Measurements from ENCODE around the gene TTF2.

TTF2 gene

GRCh38 chr1:117038236-117038635 is 21.9 kb upstream of the TTF2 start:
- no peak for DNase-seq (ENCODE audit: low read depth)
- H3K4me3 ChIP-seq (ENCODE audit: low read depth, low read length): no peak overlapping the region

- no peak for DNase-seq (ENCODE audit: low read depth)
- H3K4me3 ChIP-seq (ENCODE audit: low read depth, low read length): no peak overlapping the region
Observed at GRCh38 chr1:117044217-117044616, 15.9 kb upstream of the TTF2 start.

- peak; percentile 71 for DNase-seq (ENCODE audit: low read depth)
- no peak overlapping the region for H3K4me3 ChIP-seq (ENCODE audit: low read depth, low read length)
Observed at GRCh38 chr1:117045644-117046043, 14.5 kb upstream of the TTF2 start.

GRCh38 chr1:117046781-117047180 is 13.3 kb upstream of the TTF2 start:
- no peak overlapping the region for H3K4me3 ChIP-seq (ENCODE audit: low read depth, low read length)
- DNase-seq (ENCODE audit: low read depth): no peak

- no peak overlapping the region for H3K4me3 ChIP-seq (ENCODE audit: low read depth, low read length)
- no peak for DNase-seq (ENCODE audit: low read depth)
Observed at GRCh38 chr1:117047271-117047670, 12.9 kb upstream of the TTF2 start.

GRCh38 chr1:117049857-117050256 is 10.3 kb upstream of the TTF2 start:
- H3K4me3 ChIP-seq (ENCODE audit: low read depth, low read length): no peak overlapping the region

GRCh38 chr1:117051224-117052064 is 8.7 kb upstream of the TTF2 start:
- no peak for DNase-seq (ENCODE audit: low read depth)
- no peak overlapping the region for H3K4me3 ChIP-seq (ENCODE audit: low read depth, low read length)

More at GRCh38 chr1:117049857-117050256, 10.3 kb upstream of the TTF2 start:
- no peak for DNase-seq (ENCODE audit: low read depth)

GRCh38 chr1:117054068-117054467 is 6.1 kb upstream of the TTF2 start:
- H3K4me3 ChIP-seq (ENCODE audit: low read depth, low read length): no peak overlapping the region
- DNase-seq (ENCODE audit: low read depth): no peak

GRCh38 chr1:117058810-117059209 is 1.3 kb upstream of the TTF2 start:
- DNase-seq (ENCODE audit: low read depth): no peak
- no peak overlapping the region for H3K4me3 ChIP-seq (ENCODE audit: low read depth, low read length)

GRCh38 chr1:117059334-117059677 is 820 bp upstream of the TTF2 start:
- DNase-seq (ENCODE audit: low read depth): no peak
- H3K4me3 ChIP-seq (ENCODE audit: low read depth, low read length): peak overlapping the region; percentile 73

GRCh38 chr1:117060441-117061317 is 553 bp downstream of the TTF2 start:
- no peak for DNase-seq (ENCODE audit: low read depth)
- H3K4me3 ChIP-seq (ENCODE audit: low read depth, low read length): peak overlapping the region; percentile 73

- no peak overlapping the region for H3K4me3 ChIP-seq (ENCODE audit: low read depth, low read length)
- DNase-seq (ENCODE audit: low read depth): peak; percentile 36
Observed at GRCh38 chr1:117061986-117062415, 1.9 kb downstream of the TTF2 start.

- no peak for DNase-seq (ENCODE audit: low read depth)
Observed at GRCh38 chr1:117066367-117066766, 6.2 kb downstream of the TTF2 start.

GRCh38 chr1:117067533-117068370 is 7.6 kb downstream of the TTF2 start:
- DNase-seq (ENCODE audit: low read depth): no peak
- H3K4me3 ChIP-seq (ENCODE audit: low read depth, low read length): no peak overlapping the region

More at GRCh38 chr1:117066367-117066766, 6.2 kb downstream of the TTF2 start:
- H3K4me3 ChIP-seq (ENCODE audit: low read depth, low read length): no peak overlapping the region

GRCh38 chr1:117068580-117068979 is 8.5 kb downstream of the TTF2 start:
- no peak overlapping the region for H3K4me3 ChIP-seq (ENCODE audit: low read depth, low read length)
- no peak for DNase-seq (ENCODE audit: low read depth)

GRCh38 chr1:117069220-117069844 is 9.2 kb downstream of the TTF2 start:
- H3K4me3 ChIP-seq (ENCODE audit: low read depth, low read length): no peak overlapping the region
- DNase-seq (ENCODE audit: low read depth): no peak

GRCh38 chr1:117070124-117070523 is 10.0 kb downstream of the TTF2 start:
- no peak for DNase-seq (ENCODE audit: low read depth)
- H3K4me3 ChIP-seq (ENCODE audit: low read depth, low read length): no peak overlapping the region

- no peak overlapping the region for H3K4me3 ChIP-seq (ENCODE audit: low read depth, low read length)
- DNase-seq (ENCODE audit: low read depth): no peak
Observed at GRCh38 chr1:117076648-117077047, 16.5 kb downstream of the TTF2 start.

GRCh38 chr1:117077267-117077666 is 17.1 kb downstream of the TTF2 start:
- no peak overlapping the region for H3K4me3 ChIP-seq (ENCODE audit: low read depth, low read length)
- peak; percentile 93 for DNase-seq (ENCODE audit: low read depth)

All from skeletal muscle cell (primary cell).